ENCODE results near the gene CCDC33. TPM values are rescaled to one million over a fixed set of nuclear protein-coding genes. Genes with fewer than 3 reads are reported as not detected.

CCDC33 gene
- total RNA-seq, 1 experiment from 2014 or later = 3.5 TPM

- in situ Hi-C loops (cut with HindIII; ENCODE audit: low sequenced_read_pairs) = no loop called here
- DNase-seq (ENCODE audit: low spot score) = no peak
These were observed 34.0 kb downstream of the CCDC33 start for GRCh38 chr15:74270155-74270554.

- no peak for DNase-seq (ENCODE audit: low spot score)
These were observed 34.9 kb downstream of the CCDC33 start for GRCh38 chr15:74270854-74271520.

GRCh38 chr15:74272812-74273211, 36.7 kb downstream of the CCDC33 start:
- in situ Hi-C loops (cut with HindIII; ENCODE audit: low sequenced_read_pairs) = no loop called here

More at GRCh38 chr15:74270854-74271520, 34.9 kb downstream of the CCDC33 start:
- in situ Hi-C loops (cut with HindIII; ENCODE audit: low sequenced_read_pairs) = no loop called here

GRCh38 chr15:74274470-74275038, 38.4 kb downstream of the CCDC33 start:
- in situ Hi-C loops (cut with HindIII; ENCODE audit: low sequenced_read_pairs) = no loop called here
- DNase-seq (ENCODE audit: low spot score) = no peak

More at GRCh38 chr15:74272812-74273211, 36.7 kb downstream of the CCDC33 start:
- no peak for DNase-seq (ENCODE audit: low spot score)

GRCh38 chr15:74275957-74276356, 39.8 kb downstream of the CCDC33 start:
- no peak for DNase-seq (ENCODE audit: low spot score)
- in situ Hi-C loops (cut with HindIII; ENCODE audit: low sequenced_read_pairs) = no loop called here

GRCh38 chr15:74276560-74276959, 40.4 kb downstream of the CCDC33 start:
- in situ Hi-C loops (cut with HindIII; ENCODE audit: low sequenced_read_pairs) = no loop called here
- no peak for DNase-seq (ENCODE audit: low spot score)

GRCh38 chr15:74277242-74277810, 41.2 kb downstream of the CCDC33 start:
- in situ Hi-C loops (cut with HindIII; ENCODE audit: low sequenced_read_pairs) = no loop called here
- DNase-seq (ENCODE audit: low spot score) = no peak

- no peak for DNase-seq (ENCODE audit: low spot score)
- in situ Hi-C loops (cut with HindIII; ENCODE audit: low sequenced_read_pairs) = no loop called here
These were observed 42.1 kb downstream of the CCDC33 start for GRCh38 chr15:74278207-74278606.

GRCh38 chr15:74281147-74282133, 45.3 kb downstream of the CCDC33 start:
- in situ Hi-C loops (cut with HindIII; ENCODE audit: low sequenced_read_pairs) = no loop called here

GRCh38 chr15:74283368-74283767, 47.2 kb downstream of the CCDC33 start:
- in situ Hi-C loops (cut with HindIII; ENCODE audit: low sequenced_read_pairs) = no loop called here

More at GRCh38 chr15:74281147-74282133, 45.3 kb downstream of the CCDC33 start:
- DNase-seq (ENCODE audit: low spot score) = no peak

GRCh38 chr15:74289671-74290070, 53.5 kb downstream of the CCDC33 start:
- in situ Hi-C loops (cut with HindIII; ENCODE audit: low sequenced_read_pairs) = no loop called here
- DNase-seq (ENCODE audit: low spot score) = no peak

More at GRCh38 chr15:74283368-74283767, 47.2 kb downstream of the CCDC33 start:
- DNase-seq (ENCODE audit: low spot score) = no peak

- no peak for DNase-seq (ENCODE audit: low spot score)
- in situ Hi-C loops (cut with HindIII; ENCODE audit: low sequenced_read_pairs) = no loop called here
These were observed 54.5 kb downstream of the CCDC33 start for GRCh38 chr15:74290645-74291044.

GRCh38 chr15:74291101-74292071, 55.3 kb downstream of the CCDC33 start:
- no peak for DNase-seq (ENCODE audit: low spot score)
- in situ Hi-C loops (cut with HindIII; ENCODE audit: low sequenced_read_pairs) = no loop called here

- no peak for DNase-seq (ENCODE audit: low spot score)
- in situ Hi-C loops (cut with HindIII; ENCODE audit: low sequenced_read_pairs) = no loop called here
These were observed 57.1 kb downstream of the CCDC33 start for GRCh38 chr15:74293021-74293810.

GRCh38 chr15:74294010-74294409, 57.9 kb downstream of the CCDC33 start:
- no peak for DNase-seq (ENCODE audit: low spot score)
- in situ Hi-C loops (cut with HindIII; ENCODE audit: low sequenced_read_pairs) = no loop called here

- in situ Hi-C loops (cut with HindIII; ENCODE audit: low sequenced_read_pairs) = no loop called here
- no peak for DNase-seq (ENCODE audit: low spot score)
These were observed 59.7 kb downstream of the CCDC33 start for GRCh38 chr15:74295800-74296199.

- no peak for DNase-seq (ENCODE audit: low spot score)
- in situ Hi-C loops (cut with HindIII; ENCODE audit: low sequenced_read_pairs) = no loop called here
These were observed 61.8 kb downstream of the CCDC33 start for GRCh38 chr15:74297887-74298286.
